HG02943 (cell line): ENCODE results near the gene CSTF1.

ENCODE experiments used
- ATAC-seq: cut with Tn5 transposase; IDR thresholded peaks from one replicate; pipeline ENCODE4 v1.9.1; 2021; ENCODE audit warnings: mild to moderate bottlenecking, low read depth, moderate library complexity; ENCODE audit not compliant: unreplicated experiment

The CSTF1 gene

DNA sequence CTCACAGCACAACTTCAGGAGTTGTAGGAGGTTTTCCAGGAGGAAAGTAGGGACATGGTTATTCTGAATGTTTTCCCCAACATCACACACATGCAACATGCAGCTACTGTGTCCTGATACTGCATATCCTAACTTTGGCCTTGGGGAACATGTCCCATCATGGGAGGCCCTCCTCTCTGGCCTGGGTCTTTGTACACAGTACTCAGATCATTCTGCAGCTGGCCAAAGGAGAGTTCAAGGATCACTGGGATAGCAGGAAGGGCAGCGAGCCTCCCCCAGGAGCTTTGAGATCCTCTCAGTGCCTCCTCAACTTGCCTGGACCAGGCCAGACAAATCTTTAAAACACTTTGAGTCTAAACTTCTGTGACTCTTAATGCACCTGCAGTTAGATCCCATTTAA, 32.5 kb downstream of the CSTF1 start:
- ATAC-seq = no peak

DNA sequence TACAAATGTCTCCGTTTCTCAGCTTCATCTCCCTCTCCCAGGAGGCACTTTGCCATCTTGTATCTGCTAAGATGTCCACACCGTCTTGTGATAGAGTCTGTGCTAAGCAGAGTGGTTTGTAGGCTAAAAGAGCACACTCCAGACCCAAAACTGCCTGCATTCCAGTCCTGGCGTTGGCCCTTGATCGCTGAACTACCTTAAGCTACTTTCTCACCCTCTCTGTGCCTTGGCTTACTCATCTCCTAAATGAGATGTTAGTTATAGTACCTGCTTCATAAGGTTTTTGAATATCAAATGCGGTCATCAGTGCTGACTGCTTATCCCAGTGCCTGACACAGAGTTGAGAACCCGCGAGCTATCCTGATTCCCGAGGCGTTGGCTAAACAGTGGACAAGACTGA, 33.6 kb downstream of the CSTF1 start:
- ATAC-seq = no peak

DNA sequence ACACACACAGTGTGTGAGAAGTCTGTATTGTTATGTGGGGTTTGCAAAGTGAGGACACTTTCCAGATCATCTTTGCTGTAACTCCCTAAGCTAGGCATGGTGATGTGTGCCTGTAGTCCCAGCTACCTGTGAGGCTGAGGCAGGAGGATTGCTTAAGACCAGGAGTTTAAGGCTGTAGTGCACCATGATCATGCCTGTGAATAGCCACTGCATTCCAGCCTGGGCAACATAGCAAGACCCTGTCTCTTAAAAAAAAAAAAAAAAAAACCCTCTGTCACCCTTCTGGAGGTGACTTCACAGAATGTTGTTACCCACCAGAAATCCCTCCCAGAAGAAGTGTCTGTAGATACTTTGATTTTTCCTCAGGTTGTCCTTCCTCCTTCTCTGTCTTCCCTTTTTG, 34.5 kb downstream of the CSTF1 start:
- ATAC-seq = no peak

GRCh38 chr20:56427797-56428196, 35.4 kb downstream of the CSTF1 start:
- ATAC-seq = no peak

GRCh38 chr20:56428410-56428809, 36.0 kb downstream of the CSTF1 start:
- no peak for ATAC-seq

- no peak for ATAC-seq
Observed at GRCh38 chr20:56428881-56429280, 36.4 kb downstream of the CSTF1 start.

GRCh38 chr20:56429502-56429901, 37.1 kb downstream of the CSTF1 start:
- ATAC-seq = no peak

DNA sequence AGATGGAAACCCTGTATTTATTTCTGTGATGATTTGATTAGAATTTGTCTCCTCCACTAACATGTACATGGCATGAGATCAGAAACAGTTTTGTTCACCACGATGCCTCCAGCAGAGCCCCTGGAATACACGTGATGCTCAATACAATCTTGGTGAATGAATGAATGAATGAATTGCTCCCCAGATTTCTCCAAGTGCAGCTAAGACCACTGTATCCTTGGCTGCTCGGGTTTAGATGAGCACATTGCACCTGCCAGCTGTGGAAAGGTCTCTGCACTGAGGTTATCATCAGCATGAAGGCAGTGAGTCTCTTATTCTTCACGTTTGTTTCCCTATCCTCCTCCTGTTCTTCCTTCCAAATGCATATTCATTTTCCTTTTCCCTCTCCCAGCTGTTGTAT, 37.5 kb downstream of the CSTF1 start:
- ATAC-seq = no peak

- no peak for ATAC-seq
Observed at GRCh38 chr20:56430461-56430860, 38.0 kb downstream of the CSTF1 start.

GRCh38 chr20:56430957-56431356, 38.5 kb downstream of the CSTF1 start:
- ATAC-seq = no peak

- ATAC-seq = no peak
Observed at GRCh38 chr20:56431471-56431870, 39.0 kb downstream of the CSTF1 start.

DNA sequence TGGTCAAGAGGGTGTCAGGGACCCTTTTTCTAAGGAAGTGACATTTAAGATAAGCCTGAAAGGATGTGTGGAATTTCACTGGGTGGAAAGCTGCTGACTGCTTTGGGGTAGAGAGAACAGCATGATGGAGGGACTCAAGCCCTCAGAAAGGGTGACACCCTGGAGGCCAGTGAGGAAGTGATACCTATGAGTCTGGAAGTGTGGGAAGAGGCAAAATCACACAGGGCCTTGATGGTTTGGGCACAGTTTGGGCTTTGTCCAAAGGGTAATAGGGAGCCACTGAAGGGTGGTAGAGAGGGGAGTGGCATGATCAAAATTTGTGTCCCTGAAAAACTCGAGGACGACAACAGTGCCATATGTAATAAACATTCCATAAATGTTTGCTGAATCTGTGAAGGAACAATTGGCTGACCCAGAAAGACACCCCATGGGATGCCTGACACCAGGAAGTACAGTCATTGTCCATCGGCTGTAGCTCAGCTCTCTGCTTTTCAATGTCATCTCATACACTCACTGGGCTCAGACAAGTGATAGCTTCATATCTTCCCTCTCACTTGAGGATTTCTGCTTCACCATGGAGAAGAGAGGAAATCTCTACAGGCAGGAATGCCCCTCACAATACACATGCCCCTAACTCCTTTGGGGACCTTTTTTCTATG, 40.9 kb downstream of the CSTF1 start:
- no peak for ATAC-seq

GRCh38 chr20:56433880-56434255, 41.4 kb downstream of the CSTF1 start:
- no peak for ATAC-seq

DNA sequence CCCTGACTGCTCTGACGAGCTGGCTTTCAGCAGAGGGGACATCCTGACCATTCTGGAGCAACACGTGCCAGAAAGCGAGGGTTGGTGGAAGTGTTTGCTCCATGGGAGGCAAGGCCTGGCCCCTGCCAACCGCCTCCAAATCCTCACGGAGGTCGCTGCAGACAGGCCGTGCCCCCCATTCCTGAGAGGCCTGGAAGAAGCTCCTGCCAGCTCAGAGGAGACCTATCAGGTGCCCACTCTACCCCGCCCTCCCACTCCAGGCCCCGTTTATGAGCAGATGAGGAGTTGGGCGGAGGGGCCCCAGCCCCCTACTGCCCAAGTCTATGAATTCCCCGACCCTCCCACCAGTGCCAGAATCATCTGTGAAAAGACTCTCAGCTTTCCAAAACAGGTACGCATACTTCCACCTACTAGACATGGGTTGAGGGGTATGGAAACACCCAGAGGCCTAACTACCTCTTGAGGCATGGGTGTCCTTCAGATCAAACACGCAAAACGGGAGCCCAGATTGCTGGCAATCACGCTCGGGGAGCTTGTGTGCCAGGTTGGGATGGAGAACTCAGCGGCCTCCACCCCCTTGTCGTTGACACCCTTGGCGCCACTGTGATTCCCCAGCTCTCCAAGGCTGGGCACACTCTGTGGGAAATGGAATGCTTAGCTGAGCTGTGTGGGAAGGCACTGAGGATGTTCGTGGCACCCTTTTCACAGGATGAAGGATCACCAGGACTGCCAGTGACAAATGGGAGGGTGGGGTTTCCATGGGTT, 44.9 kb downstream of the CSTF1 start:
- ATAC-seq = no peak

- no peak for ATAC-seq
Observed at GRCh38 chr20:56438284-56438683, 45.8 kb downstream of the CSTF1 start.

DNA sequence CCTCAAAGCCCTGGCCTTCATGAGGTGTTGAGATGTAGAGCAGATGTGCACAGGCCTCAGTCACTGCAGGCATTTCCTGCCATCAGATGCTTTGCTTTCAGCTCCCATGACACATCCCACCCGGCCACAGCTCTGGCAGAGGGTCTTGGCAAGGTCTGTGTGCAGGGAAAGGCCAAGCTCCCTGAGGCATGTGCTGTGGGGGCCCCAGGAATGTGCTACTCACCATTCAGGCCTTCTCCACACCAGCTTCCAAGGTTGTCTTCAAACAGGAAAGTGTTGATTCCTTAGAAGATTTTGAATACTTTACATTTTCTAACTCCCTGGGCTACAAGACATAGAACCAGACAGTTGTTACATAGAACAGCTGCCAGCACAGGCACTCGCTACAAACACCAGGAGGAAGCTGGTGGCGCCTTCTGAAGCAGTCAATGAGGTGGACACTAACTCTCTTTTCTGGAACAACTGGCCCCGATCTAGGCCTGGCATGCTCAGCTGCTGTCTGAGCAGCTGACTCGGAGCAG, 47.4 kb downstream of the CSTF1 start:
- no peak for ATAC-seq

DNA sequence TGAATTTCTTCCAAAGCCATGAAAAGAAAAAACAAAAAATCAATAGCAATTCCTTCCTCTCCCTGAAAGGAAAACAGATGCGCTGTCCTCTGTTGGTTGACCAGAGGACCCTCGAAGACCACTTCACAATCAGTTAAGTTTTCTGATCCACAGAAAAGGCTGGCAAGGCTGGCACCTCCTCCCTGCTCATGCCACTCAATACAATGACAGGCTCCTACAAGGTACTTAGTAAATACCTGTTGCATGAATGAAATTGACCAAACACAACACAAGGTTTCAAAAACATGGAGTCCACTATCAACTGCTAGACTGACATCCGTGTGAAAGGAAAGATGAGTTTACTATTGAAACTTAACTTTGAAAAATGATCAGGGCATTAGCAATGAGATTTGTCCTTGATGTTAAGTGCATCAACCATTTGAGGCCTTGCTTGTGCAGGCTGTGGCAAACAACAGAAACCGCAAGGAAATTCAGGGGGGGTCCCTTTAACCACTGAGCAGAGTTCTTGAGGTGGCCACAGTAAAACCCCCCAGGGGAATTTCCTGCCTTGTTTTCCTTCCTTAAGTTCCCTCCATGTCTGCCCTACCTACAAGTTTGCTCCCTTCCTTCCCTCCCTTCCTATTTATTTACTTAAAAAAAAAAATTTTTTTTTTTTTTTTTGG, 48.0 kb downstream of the CSTF1 start:
- ATAC-seq = no peak

DNA sequence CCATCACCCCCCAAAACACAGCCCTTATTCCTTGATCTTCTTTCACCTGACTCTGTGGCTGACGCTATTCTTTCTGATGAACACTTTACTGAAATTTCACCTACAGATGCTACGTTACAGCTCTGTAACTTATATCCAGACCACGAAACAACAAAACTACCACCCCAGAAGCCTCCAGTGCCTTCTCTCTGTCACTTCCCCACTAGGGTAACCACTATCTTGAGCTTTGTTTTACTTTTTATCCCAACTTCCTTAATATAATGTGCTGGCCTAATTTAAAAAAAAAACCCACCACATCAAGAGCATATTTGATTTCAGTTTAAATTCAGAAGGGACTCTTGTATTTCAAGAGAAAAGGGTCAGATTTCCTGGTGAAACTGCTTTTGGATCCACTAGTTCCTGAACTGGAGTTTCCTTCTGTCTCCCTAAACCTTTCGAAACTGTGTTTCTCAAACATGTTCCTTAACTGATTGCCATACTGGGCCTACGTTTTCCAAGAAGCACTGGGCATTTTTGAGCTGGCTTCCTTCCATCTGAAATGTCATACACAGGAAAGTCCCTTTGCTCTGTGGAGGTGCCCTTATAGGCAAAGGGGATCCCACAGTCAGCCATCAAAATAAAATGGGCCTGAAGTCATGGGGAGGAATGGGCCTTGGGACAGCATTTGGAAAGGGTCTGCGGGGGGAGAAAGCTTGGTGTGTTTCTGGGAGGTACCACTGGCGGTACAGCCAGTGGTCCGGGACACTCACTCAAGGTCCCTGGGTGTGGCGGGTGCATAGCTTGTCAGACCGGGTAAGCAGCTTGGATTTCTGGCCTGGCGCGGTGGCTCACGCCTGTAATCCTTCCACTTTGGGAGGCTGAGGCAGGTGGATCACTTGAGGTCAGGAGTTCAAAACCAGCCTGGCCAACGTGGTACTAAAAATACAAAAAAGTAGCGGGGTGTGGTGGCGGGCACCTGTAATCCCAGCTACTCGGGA, 50.2 kb downstream of the CSTF1 start:
- no peak for ATAC-seq

DNA sequence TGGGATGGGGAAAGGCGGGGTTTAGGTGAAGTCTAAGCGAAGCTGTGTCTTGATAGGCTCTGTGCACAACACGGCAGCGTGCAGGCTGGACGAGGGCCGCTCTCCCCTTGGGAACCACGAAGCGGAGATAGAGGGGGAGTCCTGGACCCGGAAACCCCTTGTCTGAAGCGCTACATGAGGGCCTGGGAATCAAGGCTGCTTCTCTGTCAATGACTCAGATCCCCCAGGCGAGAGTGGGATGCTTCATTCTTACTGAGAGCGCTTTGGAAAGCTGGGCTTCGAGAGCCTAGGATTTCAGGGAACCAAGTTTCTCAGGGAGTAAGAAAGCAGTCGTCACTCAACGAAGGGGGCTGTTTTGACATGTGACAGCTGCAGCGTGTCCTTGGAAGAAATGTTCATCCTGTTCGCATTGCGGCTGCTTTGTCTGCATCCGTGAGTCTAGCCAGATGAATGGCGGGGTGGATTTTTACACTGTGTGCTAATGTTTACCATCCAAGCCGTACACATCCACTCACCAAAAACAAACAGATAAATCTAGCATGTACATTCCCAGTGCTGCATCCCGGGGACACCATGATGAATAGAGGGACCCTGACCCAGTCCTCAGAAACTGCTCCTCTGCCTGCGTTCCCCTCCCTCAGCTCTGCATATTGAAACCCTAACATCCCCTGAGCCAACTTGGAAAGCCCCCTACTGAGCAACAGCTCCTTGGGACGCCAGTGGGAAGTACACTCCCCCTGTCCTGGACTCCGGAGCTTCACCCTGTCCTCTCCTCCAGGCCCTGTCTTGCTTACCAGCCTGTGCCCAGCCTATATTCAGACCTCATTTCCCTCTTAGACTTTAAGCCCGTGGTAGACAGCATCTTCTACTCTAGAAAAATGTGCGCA, 51.5 kb downstream of the CSTF1 start:
- ATAC-seq = no peak
